ENCODE results near the gene RIMKLB.
"Not testable (repeated sequence)": the region's sequence is repeated elsewhere in the genome, so short reads cannot be mapped to it uniquely, and the experiment has no call there.

RIMKLB gene

GRCh38 chr12:8695116-8695515, 2.7 kb upstream of the RIMKLB start:
- FAIRE-seq = no peak

GRCh38 chr12:8696442-8697090, 1.2 kb upstream of the RIMKLB start:
- FAIRE-seq = no peak

GRCh38 chr12:8697120-8697475, 693 bp upstream of the RIMKLB start:
- FAIRE-seq = no peak

- FAIRE-seq = no peak
Observed at GRCh38 chr12:8698132-8698851, 501 bp downstream of the RIMKLB start.

GRCh38 chr12:8698879-8699278, 1.1 kb downstream of the RIMKLB start:
- no peak for FAIRE-seq

- no peak for FAIRE-seq
Observed at GRCh38 chr12:8699714-8700113, 1.9 kb downstream of the RIMKLB start.

GRCh38 chr12:8701046-8701660, 3.4 kb downstream of the RIMKLB start:
- FAIRE-seq = no peak

- no peak for FAIRE-seq
Observed at GRCh38 chr12:8702159-8702558, 4.4 kb downstream of the RIMKLB start.

GRCh38 chr12:8709124-8709830, 11.5 kb downstream of the RIMKLB start:
- FAIRE-seq = no peak

- no peak for FAIRE-seq
Observed at GRCh38 chr12:8712572-8712971, 14.8 kb downstream of the RIMKLB start.

- no peak for FAIRE-seq
Observed at GRCh38 chr12:8722286-8722800, 24.6 kb downstream of the RIMKLB start.

- FAIRE-seq = no peak
Observed at GRCh38 chr12:8734873-8735381, 37.1 kb downstream of the RIMKLB start.

- FAIRE-seq = no peak
Observed at GRCh38 chr12:8742501-8742900, 44.7 kb downstream of the RIMKLB start.

GRCh38 chr12:8743121-8743520, 45.3 kb downstream of the RIMKLB start:
- FAIRE-seq = not testable (repeated sequence)

- FAIRE-seq = not testable (repeated sequence)
Observed at GRCh38 chr12:8745631-8746030, 47.8 kb downstream of the RIMKLB start.

- FAIRE-seq = no peak
Observed at GRCh38 chr12:8746046-8746445, 48.3 kb downstream of the RIMKLB start.

- not testable (repeated sequence) for FAIRE-seq
Observed at GRCh38 chr12:8760076-8760475, 62.3 kb downstream of the RIMKLB start.

- FAIRE-seq = not testable (repeated sequence)
Observed at GRCh38 chr12:8762701-8763100, 64.9 kb downstream of the RIMKLB start.

GRCh38 chr12:8766121-8766520, 68.3 kb downstream of the RIMKLB start:
- FAIRE-seq = not testable (repeated sequence)

GRCh38 chr12:8770499-8770898, 72.7 kb downstream of the RIMKLB start:
- FAIRE-seq = no peak

- FAIRE-seq = no peak
Observed at GRCh38 chr12:8771072-8771471, 73.3 kb downstream of the RIMKLB start.

- FAIRE-seq = no peak
Observed at GRCh38 chr12:8773461-8773860, 75.7 kb downstream of the RIMKLB start.

GRCh38 chr12:8779281-8779680, 81.5 kb downstream of the RIMKLB start:
- FAIRE-seq = no peak
